Stimulated activated CD4-positive, alpha-beta T cell treated with anti-CD3 and anti-CD28 coated beads, Interleukin-4, amount 100 ng/mL, for 4 hours (primary cell): ENCODE data around the gene DNER.
"Not testable (repeated sequence)": the region's sequence is repeated elsewhere in the genome, so short reads cannot be mapped to it uniquely, and the experiment has no call there.

Source experiments
- DNase-seq, 2 experiments: peaks; one replicate each; pipeline ENCODE4 v3.0.0-alpha.2; 2020

Gene DNER

GRCh38 chr2:229714080-229714735 lies at the start of gene DNER:
DNER (minus strand) TSS chr2:229714555; CDS start chr2:229714423, 132 bp downstream.
- DNase-seq: peak; percentile 25 to 49

GRCh38 chr2:229761663-229762062 lies 47.3 kb upstream of the DNER start:
- no peak for DNase-seq

- not testable (repeated sequence) for DNase-seq
Observed at GRCh38 chr2:229757462-229757861, 43.1 kb upstream of the DNER start.

GRCh38 chr2:229752970-229753729 lies 38.8 kb upstream of the DNER start:
- DNase-seq: no peak

GRCh38 chr2:229749779-229750178 lies 35.4 kb upstream of the DNER start:
- no peak for DNase-seq

- DNase-seq: no peak
Observed at GRCh38 chr2:229748950-229749349, 34.6 kb upstream of the DNER start.

- not testable (repeated sequence) for DNase-seq
Observed at GRCh38 chr2:229742691-229743090, 28.3 kb upstream of the DNER start.

GRCh38 chr2:229740279-229740678 lies 25.9 kb upstream of the DNER start:
- DNase-seq: no peak

- DNase-seq: no peak
Observed at GRCh38 chr2:229738024-229738625, 23.8 kb upstream of the DNER start.

GRCh38 chr2:229734410-229734809 lies 20.1 kb upstream of the DNER start:
- no peak for DNase-seq

- DNase-seq: no peak
Observed at GRCh38 chr2:229733611-229734245, 19.4 kb upstream of the DNER start.

- DNase-seq: no peak
Observed at GRCh38 chr2:229732897-229733296, 18.5 kb upstream of the DNER start.

- no peak for DNase-seq
Observed at GRCh38 chr2:229731916-229732315, 17.6 kb upstream of the DNER start.

- DNase-seq: no peak
Observed at GRCh38 chr2:229731363-229731762, 17.0 kb upstream of the DNER start.

- DNase-seq: no peak
Observed at GRCh38 chr2:229728370-229728769, 14.0 kb upstream of the DNER start.

GRCh38 chr2:229726643-229727042 lies 12.3 kb upstream of the DNER start:
- DNase-seq: no peak

- DNase-seq: no peak
Observed at GRCh38 chr2:229725716-229726574, 11.6 kb upstream of the DNER start.

GRCh38 chr2:229723192-229723591 lies 8.8 kb upstream of the DNER start:
- not testable (repeated sequence) for DNase-seq

GRCh38 chr2:229719926-229720647 lies 5.7 kb upstream of the DNER start:
- DNase-seq: no peak

GRCh38 chr2:229718057-229718456 lies 3.7 kb upstream of the DNER start:
- DNase-seq: no peak

- peak in 1 of 2 experiments; percentile 6 for DNase-seq
Observed at GRCh38 chr2:229715895-229716507, 1.6 kb upstream of the DNER start.
